WTC11 (cell line): ENCODE measurements around the gene POFUT2.

ENCODE experiments used
- ATF2 ChIP-seq: sonication (generic); formaldehyde crosslinking; IDR thresholded peaks from 2 replicates; pipeline ENCODE4 v1.8.1; 2022; ENCODE audit warnings: low read depth, missing genetic modification reagents, borderline replicate concordance
- CTCF ChIP-seq: fragments of 200-600 bp; IDR thresholded peaks from 2 replicates; pipeline ENCODE4 v1.8.0; 2022; ENCODE audit warnings: antibody characterized with exemption
- USF1 ChIP-seq: sonication (generic); formaldehyde crosslinking; IDR thresholded peaks from 2 replicates; pipeline ENCODE4 v1.8.0; 2022; ENCODE audit warnings: mild to moderate bottlenecking, missing genetic modification reagents
- ZMAT4 ChIP-seq: fragments of 250-450 bp; sonication (Bioruptor Pico); IDR thresholded peaks from 2 replicates; pipeline ENCODE4 v1.9.0; 2021; ENCODE audit warnings: mild to moderate bottlenecking

GRCh38 chr21:45329261-45330074, 41.8 kb upstream of the POFUT2 start:
- TF ChIP-seq CTCF (no peak), USF1 (CRISPR knock-in tag) (no peak), ZMAT4 (CRISPR knock-in tag) (no peak), ATF2 (CRISPR knock-in tag) (no peak)
